H1 (cell line): Measurements from ENCODE around the gene CPT1A. TPM values are rescaled to one million over a fixed set of nuclear protein-coding genes. Genes with fewer than 3 reads are reported as not detected.

Experiments
- RAD21 ChIP-seq, 2 experiments: IDR thresholded peaks in 1 of 2; conservative IDR thresholded peaks in 1 of 2; 2 replicates each; pipeline ENCODE4 v1.6.1; 2011; ENCODE audit warnings: low read depth in 2 of 2, low read length in 2 of 2, improper control_type of control experiment in 1 of 2, inconsistent platforms in 1 of 2, mild to moderate bottlenecking in 1 of 2, moderate library complexity in 1 of 2
- polyA plus RNA-seq, 7 experiments: library from polyadenylated mRNA; depleted of rRNA in 3 of 7; stranded (reverse) in 5 of 7; unstranded in 2 of 7; fragments of >200 nt in 5 of 7; fragments of 200-250 nt in 2 of 7; gene quantifications; 1 replicate in 5 of 7; 2 replicates in 1 of 7; 4 replicates in 1 of 7; pipeline versions ENCODE4 v1.2.1 to v1.2.3, GENCODE V29; 2011 to 2013; ENCODE audit warnings: missing spikeins in 2 of 7, mixed read lengths in 2 of 7
- total RNA-seq: library from RNA; stranded (reverse); fragmentation: NEBNext Ultra II Directional; extraction: Animal tissue kit (Norgen Biotek cat#: 25700); gene quantifications from 2 replicates; pipeline ENCODE4 v1.2.1, GENCODE V29; 2021

The CPT1A gene
- total and polyA plus RNA-seq, 2 of the 8 experiments (the other 6 are each of a cell fraction or from before 2014, with no cell fraction given) = 2.9 to 12.2 TPM

GRCh38 chr11:68822546-68822945 is 19.2 kb downstream of the CPT1A start (continued):
- no peak for TF ChIP-seq RAD21 (IDR thresholded peaks at IDR 0.05 in 1 of 2, conservative IDR thresholded peaks at IDR 0.05 in 1 of 2; ENCODE audit: low read depth in 2 of 2, low read length in 2 of 2)
